GM12864 (cell line): ENCODE results near the gene EBI3.

ENCODE experiments used
- DNase-seq: peaks from one replicate; pipeline ENCODE4 v3.0.0-alpha.2; 2011; ENCODE audit warnings: low read depth
- H3K4me3 ChIP-seq: 2 replicates; pipeline ENCODE4 v1.5.1; 2011; ENCODE audit warnings: mild to moderate bottlenecking, low read depth, low read length, control low read depth
- TF ChIP-seq, protein P1 (sequence below): IDR thresholded peaks from 2 replicates; pipeline ENCODE4 v1.5.1; 2011; ENCODE audit warnings: low read depth, mild to moderate bottlenecking, moderate library complexity, low read length, control low read depth, inconsistent platforms; ENCODE audit errors: missing control alignments

The EBI3 gene

DNA sequence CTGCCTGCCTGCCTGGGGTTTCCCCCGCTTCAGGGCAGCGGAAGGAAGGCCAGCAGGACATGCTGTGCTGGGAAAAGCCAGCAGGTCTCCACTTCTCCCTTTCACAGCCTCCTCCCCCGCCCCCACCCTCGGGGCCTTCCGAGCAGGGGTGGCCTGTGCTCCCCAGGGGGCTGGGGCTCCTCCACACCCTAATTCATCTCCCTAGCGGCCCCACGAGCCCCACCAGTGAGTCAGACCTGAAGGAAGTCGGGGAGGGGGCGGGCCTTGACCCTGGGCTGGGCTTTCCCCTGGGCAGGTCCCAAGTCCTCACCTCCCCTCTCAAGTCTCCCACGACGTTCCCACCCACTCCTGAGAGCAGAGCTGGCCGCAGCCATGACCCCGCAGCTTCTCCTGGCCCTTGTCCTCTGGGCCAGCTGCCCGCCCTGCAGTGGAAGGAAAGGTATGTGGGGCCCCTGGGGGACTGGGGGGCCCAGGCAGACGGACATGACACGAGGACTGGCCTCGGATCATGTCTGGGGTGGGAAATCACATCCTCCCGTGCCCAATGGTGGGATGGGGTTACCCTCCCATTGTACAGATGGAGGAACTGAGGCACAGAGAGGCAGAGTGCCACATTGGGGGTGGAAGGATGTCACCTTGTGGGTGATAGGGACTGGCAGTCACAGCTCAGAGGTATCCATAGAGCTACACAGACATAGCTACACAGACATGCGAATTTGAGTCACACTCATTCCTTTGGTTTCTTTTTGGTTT is at the start of gene EBI3:
Gene EBI3 (plus strand): TSS at position 345 of the 753 bp plus-strand sequence. CDS start 28 bp downstream, at position 373.
- peak; percentile 65 for DNase-seq
- H3K4me3 ChIP-seq = peak within 1 kb of the TSS; percentile 83
- TF ChIP-seq, protein P1, sequence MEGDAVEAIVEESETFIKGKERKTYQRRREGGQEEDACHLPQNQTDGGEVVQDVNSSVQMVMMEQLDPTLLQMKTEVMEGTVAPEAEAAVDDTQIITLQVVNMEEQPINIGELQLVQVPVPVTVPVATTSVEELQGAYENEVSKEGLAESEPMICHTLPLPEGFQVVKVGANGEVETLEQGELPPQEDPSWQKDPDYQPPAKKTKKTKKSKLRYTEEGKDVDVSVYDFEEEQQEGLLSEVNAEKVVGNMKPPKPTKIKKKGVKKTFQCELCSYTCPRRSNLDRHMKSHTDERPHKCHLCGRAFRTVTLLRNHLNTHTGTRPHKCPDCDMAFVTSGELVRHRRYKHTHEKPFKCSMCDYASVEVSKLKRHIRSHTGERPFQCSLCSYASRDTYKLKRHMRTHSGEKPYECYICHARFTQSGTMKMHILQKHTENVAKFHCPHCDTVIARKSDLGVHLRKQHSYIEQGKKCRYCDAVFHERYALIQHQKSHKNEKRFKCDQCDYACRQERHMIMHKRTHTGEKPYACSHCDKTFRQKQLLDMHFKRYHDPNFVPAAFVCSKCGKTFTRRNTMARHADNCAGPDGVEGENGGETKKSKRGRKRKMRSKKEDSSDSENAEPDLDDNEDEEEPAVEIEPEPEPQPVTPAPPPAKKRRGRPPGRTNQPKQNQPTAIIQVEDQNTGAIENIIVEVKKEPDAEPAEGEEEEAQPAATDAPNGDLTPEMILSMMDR = no peak

DNA sequence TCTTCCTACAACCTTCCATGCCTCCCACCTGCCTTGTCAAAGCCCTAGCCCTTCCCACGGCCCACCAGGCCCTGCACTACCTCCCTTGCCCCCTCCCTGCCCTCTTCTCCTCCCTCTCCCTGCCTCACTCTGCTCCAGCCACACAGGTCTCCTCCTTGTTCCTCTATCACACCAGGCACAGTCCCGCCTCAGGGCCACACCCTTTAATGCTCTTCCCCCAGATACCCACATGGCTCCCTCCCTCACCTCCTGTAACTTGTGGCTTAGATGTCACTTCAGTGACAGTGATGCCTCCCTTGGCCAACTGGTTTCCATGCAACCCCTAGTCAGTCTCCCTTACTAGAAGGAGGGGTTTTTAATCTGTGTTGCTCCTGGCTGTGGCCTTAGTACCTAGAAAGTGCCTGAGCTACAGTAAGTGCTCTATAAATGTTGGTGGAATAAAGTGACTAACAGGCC is 48.2 kb upstream of the EBI3 start:
- peak overlapping the region; percentile 24 for H3K4me3 ChIP-seq
- TF ChIP-seq, protein P1 = no peak
- DNase-seq = no peak

DNA sequence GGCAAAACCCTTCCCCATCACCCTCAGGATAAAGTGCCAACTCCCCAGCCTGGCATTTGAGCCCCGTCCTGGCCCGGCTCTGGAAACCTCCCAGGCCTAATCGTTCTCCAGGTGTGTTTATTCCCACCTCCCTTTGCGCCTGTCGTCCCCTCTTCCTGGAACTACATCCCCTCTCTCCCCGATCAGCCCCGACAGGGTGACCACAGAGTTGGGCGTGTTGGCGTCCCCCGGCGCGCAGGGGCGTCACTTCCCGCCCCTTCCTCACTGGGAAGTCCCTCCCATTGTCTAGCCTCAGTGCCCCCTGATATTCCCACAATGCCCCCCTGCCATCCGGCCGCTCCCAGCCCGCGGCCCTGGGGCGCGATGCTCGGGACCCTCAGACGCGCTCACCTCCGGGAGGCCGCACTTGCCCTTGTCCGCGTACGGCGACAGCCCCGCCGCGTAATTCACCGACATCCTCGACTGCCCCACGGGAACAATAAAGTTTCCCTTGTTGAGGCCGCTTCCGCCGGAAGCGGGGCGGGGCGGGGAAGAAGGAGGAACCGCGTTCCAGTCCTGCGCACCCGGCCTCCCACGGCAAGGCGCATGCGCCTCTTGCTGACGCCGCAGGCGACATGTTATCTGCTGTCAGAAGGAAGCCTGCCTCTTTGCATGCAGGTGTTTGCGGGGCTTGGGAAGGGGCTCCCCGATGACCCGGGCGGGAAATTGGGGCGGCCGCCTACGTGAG is 47.1 kb upstream of the EBI3 start, which contains the start of the genes ANKRD24 and SIRT6:
Gene ANKRD24 (plus strand): TSS at position 606 of the 727 bp plus-strand sequence. CDS start 3,737 bp downstream, outside the sequence.
Gene SIRT6 (minus strand): TSS at position 480 of the 727 bp plus-strand sequence. CDS start 24 bp downstream, at position 456.
- TF ChIP-seq, protein P1 = no peak
- H3K4me3 ChIP-seq = peak within 1 kb of the TSS; percentile 89

DNA sequence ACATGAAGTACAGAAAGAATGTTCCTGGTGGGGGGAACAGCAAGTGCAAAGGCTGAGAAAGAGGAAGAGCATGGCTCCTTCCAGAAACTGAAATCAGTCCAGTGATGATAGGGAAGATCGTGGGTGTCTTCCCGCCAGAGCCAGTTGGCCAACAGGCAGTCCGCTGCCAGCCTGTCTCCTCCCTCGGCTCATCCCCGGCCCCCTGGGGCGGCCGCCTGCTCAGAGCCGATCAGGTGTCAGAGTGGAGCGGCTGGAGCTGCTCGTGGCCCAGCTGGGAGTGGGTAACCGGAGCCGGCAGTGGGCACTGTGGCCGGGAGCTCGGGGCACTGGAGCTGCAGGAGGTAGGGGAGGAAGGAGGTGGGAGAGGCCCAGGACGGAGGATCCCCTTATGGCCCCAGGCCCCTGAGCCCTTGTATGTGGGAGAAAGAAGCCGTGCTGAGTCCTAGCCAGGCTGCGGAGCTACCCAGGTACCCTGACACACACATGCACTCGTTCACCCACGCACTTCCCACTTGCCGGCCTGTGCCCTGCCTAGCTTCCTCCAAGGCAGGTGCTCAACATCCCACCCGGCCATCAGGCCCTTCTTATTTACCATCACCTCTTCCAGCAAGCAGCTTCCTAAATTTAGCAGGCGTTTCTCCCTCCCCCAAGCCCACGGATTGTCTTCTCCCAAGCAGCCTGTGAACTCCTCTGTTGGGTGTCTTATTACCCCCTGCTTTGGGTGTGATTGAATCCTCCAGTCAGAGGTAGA is 45.2 kb upstream of the EBI3 start:
- no peak for DNase-seq
- no peak overlapping the region; the same call in 1 of the 2 replicates for H3K4me3 ChIP-seq
- TF ChIP-seq, protein P1 = no peak

More for the DNA sequence above, 47.1 kb upstream of the EBI3 start, which contains the start of the genes ANKRD24 and SIRT6:
- DNase-seq = peak; percentile 90

DNA sequence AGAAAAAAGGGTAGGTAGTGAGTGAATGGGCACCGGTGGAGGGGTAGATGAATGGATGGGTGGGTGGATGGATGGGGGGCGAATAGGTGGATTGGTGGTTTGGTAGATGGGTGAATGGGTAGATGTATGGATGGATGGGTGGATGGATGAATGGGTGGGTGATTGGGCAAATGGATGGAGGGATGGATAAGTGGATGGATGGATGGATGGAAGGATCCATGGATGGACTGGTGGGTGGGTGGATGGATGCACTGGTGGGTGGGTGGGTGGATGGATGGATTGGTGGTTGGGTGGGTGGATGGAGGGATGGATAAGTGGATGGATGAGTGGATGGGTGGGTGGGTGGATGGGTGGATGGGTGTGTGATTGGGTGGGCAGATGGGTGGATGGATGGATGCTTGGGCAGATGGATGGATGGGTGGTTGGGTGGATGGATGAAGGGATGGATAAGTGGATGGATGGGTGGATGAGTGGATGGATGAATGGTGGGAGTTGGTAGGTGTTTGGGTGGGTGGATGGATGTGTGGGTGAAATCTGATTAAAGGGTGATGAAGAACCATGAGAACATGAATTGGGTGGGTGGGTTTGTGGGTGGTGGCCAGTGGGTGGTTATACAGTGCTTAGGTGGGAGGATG is 44.5 kb upstream of the EBI3 start:
- H3K4me3 ChIP-seq = no peak overlapping the region
- TF ChIP-seq, protein P1 = no peak
- no peak for DNase-seq

DNA sequence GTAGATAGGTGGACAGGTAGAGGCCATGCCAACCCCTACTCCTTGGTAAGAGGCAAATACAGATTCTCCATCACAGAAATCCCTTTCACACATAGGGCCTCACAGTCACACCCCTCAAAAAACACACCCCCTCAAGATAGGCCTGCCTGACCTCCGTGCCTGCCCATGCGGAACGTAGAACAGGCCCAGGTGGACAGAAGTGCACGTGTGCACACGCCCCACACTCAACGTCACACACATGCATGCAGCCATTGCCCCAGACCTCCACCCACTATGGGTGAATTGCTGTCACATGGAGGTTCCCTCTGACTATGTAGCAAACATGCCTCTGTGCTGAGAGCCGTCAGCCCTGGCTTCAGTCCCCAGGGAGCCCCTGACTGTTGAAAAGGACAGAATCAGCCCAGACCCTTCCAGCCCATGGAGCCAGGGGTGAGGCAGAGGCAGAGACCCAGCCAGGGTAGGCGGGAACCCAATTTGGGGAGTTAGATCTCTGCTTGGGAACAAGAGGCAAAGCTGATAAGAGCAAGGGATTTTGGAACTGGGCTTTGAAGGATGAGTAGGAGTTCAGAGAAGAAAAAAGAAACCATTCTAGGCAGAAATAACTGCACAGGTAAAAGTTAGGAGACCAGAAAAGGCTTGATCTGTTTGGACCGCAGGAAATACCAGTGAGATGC is 43.8 kb upstream of the EBI3 start:
- TF ChIP-seq, protein P1 = no peak
- H3K4me3 ChIP-seq = no peak overlapping the region
- no peak for DNase-seq
